ENCODE data around the gene FGFBP1.

DNA sequence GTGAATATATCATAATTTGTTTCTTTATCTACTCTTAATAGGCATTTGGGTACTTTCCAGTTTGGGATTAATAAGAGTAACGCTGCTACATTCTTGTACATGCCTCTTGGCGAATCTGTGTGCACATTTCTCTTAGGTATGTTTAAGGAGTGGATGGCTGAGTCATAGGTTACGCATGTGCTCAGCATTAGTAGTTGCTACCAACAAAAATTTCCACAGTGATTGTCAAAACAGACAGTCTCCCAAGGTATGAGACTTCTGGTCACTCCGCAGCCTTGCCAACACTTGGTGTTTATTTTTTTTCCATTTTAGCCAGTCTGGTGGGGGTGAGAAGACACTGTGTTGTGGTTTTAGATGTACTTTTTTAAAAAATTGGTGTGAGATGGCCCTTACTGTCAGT is 44.6 kb downstream of the FGFBP1 start:
- TF ChIP-seq EZH2 (IDR thresholded peaks at IDR 0.05): no peak
- TF ChIP-seq, protein P1, sequence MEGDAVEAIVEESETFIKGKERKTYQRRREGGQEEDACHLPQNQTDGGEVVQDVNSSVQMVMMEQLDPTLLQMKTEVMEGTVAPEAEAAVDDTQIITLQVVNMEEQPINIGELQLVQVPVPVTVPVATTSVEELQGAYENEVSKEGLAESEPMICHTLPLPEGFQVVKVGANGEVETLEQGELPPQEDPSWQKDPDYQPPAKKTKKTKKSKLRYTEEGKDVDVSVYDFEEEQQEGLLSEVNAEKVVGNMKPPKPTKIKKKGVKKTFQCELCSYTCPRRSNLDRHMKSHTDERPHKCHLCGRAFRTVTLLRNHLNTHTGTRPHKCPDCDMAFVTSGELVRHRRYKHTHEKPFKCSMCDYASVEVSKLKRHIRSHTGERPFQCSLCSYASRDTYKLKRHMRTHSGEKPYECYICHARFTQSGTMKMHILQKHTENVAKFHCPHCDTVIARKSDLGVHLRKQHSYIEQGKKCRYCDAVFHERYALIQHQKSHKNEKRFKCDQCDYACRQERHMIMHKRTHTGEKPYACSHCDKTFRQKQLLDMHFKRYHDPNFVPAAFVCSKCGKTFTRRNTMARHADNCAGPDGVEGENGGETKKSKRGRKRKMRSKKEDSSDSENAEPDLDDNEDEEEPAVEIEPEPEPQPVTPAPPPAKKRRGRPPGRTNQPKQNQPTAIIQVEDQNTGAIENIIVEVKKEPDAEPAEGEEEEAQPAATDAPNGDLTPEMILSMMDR (IDR thresholded peaks at IDR 0.05): no peak
- TF ChIP-seq EZH2phosphoT487 (IDR thresholded peaks at IDR 0.05): no peak

All from neural progenitor cell (in vitro differentiated cells).